ENCODE results near the gene TBC1D9.

Gene TBC1D9

GRCh38 chr4:140691369-140691768, 64.8 kb downstream of the TBC1D9 start:
- no peak for DNase-seq (ENCODE audit: low read depth in 2 of 2)

- DNase-seq (ENCODE audit: low read depth in 2 of 2): no peak
These were observed 66.1 kb downstream of the TBC1D9 start for GRCh38 chr4:140690093-140690492.

GRCh38 chr4:140689623-140690022, 66.6 kb downstream of the TBC1D9 start:
- no peak for DNase-seq (ENCODE audit: low read depth in 2 of 2)

- DNase-seq (ENCODE audit: low read depth in 2 of 2): no peak
These were observed 67.2 kb downstream of the TBC1D9 start for GRCh38 chr4:140688711-140689598.

DNA sequence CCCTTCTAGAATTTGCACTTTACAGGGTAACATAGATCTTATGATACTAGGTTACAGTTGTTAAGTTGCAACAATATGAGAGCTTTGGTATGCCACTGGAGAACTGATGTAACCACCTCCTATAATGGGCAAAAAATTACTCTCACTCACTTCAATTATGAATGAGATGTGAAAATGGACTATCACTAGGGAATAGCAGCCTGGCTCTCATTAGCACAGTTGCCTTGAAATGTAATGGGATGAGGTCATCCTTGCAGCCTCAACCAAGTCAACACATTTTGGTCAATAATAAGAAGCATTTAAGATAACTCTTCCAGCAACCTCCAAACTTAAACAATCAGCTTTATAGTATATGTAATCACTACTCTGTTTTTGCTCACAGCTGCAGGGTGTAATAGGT, 69.4 kb downstream of the TBC1D9 start:
- no peak for DNase-seq (ENCODE audit: low read depth in 2 of 2)

DNA sequence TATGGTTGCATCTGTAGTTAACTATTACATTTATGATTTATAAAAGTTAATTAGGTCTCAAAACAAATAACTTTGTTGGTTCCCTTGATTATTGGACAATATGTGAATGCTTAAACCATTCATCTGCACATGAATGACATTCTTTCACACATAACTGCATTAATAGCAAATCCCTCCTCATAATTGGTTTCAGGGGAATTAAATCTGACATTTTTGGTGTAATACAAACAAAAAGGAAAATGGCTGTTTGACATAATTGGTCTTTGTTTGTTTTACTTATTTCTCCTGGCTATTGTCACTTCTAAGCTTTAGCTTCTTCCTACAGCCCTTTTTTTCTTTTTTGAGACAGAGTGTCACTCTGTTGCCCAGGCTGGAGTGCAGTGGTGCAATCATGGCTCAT, 71.9 kb downstream of the TBC1D9 start:
- no peak for DNase-seq (ENCODE audit: low read depth in 2 of 2)

DNA sequence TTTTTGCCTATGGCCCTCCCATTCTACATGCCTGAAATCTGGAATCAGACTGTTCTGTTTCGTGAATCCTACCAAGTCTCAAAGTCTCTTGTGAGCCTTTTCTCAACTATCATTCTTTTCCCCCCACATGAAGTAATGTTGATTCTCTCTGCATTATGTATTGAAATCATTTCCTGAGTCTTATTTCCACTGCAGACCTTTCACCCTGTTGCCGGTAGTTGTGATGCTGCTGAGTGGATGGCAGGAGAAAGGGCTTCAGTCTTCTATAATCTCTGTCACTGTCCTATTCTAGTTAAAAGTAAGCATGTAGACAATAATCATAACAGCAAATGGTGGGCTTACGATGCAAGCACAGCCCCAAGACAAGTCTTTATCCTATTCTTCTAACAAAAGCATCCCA, 75.0 kb downstream of the TBC1D9 start:
- no peak for DNase-seq (ENCODE audit: low read depth in 2 of 2)

DNA sequence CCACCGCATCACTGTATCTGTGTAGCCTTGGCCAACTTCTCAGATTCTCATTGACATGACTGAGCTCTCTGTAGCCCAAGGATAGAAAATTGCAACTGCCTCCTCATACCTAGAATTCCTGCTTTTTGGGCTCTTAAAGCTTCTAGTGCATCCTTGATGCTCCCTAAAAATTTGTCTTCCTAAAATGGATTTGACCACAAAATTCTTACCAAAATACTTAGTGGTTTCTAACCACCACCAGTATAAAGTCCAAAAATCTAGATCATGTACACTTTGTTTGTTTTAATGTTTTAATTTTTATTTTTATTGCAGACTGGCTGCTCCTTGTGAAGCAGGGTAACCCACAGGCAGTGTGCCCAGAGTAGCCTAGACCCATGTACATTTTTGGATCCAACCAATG, 75.5 kb downstream of the TBC1D9 start:
- DNase-seq (ENCODE audit: low read depth in 2 of 2): no peak

DNA sequence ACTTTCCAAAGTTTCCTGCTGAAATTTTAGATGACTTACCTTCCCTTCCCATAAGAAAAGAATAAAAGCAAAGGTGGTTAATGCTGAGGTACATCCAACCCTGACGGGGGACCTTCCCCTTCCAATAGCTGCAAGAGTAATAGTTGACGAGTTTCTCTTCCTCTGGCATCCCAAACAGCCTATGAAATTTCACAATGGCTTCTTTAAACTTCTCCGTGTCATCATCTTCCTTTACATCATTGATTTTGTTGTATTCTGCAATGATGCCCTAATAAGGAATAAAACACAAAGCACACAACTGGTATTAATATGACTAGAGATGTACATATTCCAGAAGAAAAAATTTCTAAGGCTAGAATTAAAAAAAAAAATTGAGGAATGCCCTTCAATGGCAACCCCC, 76.6 kb downstream of the TBC1D9 start:
- no peak for DNase-seq (ENCODE audit: low read depth in 2 of 2)

GRCh38 chr4:140675599-140676231, 80.5 kb downstream of the TBC1D9 start:
- DNase-seq (ENCODE audit: low read depth in 2 of 2): no peak

DNA sequence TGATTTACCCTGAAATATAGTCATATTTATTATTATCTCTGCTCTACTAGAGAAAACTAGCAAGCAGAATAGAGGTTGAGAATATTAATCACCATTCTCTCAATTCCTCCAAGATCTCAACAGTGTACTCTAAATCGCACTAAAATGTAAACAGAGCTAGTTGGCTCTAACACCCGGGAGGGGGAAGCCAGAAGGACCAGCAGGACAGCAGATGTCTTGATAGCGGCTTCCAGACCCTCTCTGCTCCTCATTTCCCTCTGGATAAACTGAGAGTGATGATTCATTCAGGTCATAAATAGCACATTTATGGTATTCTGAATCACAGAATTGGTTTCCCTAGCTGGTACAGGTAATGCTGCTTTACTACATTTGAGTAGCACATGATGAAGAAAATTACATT, 82.5 kb downstream of the TBC1D9 start:
- DNase-seq (ENCODE audit: low read depth in 2 of 2): no peak

DNA sequence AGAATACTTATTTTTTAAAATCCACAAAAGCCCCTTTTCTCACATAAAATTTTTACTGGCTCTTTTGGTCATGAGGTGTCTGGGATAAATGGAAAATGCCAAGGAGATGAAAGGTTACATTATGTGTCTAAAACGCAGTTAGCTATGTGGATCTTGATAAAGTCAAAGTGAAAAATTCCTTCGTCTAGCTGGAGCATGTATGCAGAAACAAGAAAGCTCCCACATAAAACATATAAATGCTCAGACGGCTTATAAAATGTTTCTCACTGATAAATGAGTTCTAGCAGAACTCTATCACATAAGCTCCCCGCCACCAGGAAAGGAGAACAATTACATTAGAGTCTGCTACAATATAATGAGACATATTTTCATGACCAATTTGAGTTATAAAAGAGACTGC, 83.8 kb downstream of the TBC1D9 start:
- DNase-seq (ENCODE audit: low read depth in 2 of 2): no peak

DNA sequence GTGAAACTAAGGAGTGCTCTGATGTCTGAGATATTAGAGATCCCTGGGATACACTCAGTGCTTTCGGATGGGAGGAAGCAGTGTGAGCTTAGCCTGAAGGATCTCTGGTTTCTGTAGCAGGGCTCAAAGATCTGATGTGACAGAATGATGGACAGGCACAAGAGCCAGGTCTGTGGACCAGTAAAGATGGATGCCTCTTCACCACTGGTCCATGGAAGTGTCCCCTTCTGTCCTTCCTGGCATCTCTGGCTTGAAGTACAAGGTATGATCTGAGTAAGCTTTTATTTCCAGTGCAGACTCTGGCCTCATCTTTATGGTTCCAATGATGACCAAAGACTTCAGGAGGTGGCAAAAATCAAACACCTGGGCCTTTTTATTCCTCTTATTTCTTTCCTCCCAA, 88.1 kb downstream of the TBC1D9 start:
- DNase-seq (ENCODE audit: low read depth in 2 of 2): no peak

- no peak for DNase-seq (ENCODE audit: low read depth in 2 of 2)
These were observed 89.1 kb downstream of the TBC1D9 start for GRCh38 chr4:140666889-140667614.

DNA sequence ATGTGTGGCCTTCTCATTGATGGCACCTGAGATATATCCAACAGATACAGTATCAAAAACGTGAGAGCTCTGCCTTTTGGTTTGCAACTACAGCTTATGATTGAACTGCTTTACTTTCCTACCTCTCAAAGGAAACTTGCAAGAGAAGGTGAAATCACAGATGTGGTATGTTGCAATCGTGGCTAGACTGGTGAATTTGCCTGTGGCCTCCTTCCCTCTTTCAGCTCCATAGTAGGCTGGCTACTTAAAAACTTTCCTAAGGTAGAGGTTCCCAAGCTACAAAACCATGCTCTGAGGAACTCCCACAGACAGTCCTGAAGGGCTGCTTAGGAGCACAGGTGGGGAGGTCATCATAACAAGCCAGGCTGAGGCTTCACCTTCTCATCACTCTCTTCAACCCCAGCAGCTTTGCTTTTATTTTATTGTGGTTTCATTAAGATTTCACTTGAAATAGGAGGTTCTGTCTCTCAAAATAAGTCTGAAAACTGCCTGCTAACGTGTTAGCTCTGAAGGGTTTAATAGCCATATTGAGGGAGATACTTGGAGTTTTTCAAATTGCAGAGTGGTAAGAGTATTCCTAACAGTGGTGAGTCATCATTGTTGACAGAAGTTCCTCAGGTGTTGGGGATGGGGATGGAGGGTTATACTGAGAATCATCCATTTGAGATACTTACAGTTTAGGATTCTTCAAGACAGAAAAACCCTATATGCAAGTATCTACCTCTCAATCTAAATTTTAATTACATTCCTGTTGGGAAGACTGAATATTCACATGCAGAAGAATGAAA, 93.9 kb downstream of the TBC1D9 start:
- DNase-seq (ENCODE audit: low read depth in 2 of 2): no peak

- DNase-seq (ENCODE audit: low read depth in 2 of 2): no peak
These were observed 94.6 kb downstream of the TBC1D9 start for GRCh38 chr4:140661550-140661949.

GRCh38 chr4:140659943-140660700, 96.1 kb downstream of the TBC1D9 start:
- DNase-seq (ENCODE audit: low read depth in 2 of 2): no peak

DNA sequence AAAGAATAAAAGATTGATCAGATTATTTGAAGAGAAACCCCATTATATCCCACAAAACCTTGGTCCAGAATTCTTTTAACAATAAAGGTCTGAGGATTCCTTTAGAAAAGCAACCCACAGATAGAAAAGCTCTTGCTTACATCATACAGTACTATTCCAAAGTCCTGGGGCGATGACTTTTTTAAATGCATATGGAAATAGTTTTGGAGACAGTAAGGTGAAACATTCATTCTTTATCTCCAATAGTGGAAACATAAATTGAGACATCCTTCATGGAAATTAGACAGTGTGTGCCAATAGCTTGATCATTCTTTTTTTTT, 101.7 kb downstream of the TBC1D9 start:
- DNase-seq (ENCODE audit: low read depth in 2 of 2): no peak

GRCh38 chr4:140653718-140654494, 102.3 kb downstream of the TBC1D9 start:
- no peak for DNase-seq (ENCODE audit: low read depth in 2 of 2)

DNA sequence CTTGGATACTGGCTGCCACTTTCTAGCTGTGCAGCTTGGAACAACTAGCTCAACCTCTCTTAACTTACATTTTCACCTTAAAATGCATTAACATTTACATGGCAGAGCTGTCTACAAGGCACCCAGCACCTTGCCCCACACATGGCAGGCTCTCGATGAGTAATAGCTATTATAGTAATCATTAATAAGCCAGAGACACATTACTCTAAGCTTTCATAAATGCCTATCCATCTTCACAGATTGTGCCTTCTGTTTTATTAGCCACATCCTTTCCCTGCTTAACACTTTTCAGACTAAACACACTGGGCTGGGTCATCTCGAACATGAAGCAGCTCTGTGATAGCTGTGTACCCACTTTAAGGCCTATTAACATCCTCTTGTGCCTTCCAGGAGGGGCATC, 103.6 kb downstream of the TBC1D9 start:
- no peak for DNase-seq (ENCODE audit: low read depth in 2 of 2)
